ENCODE data around the gene TMEM186. TPM values are rescaled to one million over a fixed set of nuclear protein-coding genes. Genes with fewer than 3 reads are reported as not detected.

TMEM186 gene
- total and polyA plus RNA-seq, 8 donors = 8.8 to 15.6 (median 12.4) TPM

- DNase-seq = peak in 2 of 4 donors; percentile 19 to 40
- intact Hi-C loops (cut with DNase I) = no loop called here
- Histone ChIP-seq H3K27ac (no peak overlapping the region), H3K27me3 (no peaks in the 10 kb centered on the region), H3K4me3 (no peak overlapping the region), H3K9me3 (no peaks in the 10 kb centered on the region), H3K4me1 (no peaks in the 10 kb centered on the region), H3K36me3 (peaks cover 0 to 44% of the 10 kb centered on the region in 2 donors)
- no peak for TF ChIP-seq CTCF (IDR thresholded peaks at IDR 0.05)
- ATAC-seq = peak; percentile 83
Observed at GRCh38 chr16:8776129-8776584, 21.3 kb downstream of the TMEM186 start.

- Histone ChIP-seq H3K4me3 (no peak overlapping the region), H3K9me3 (no peaks in the 10 kb centered on the region), H3K27me3 (no peaks in the 10 kb centered on the region), H3K27ac (no peak overlapping the region), H3K36me3 (peaks cover 0 to 44% of the 10 kb centered on the region in 2 donors), H3K4me1 (no peaks in the 10 kb centered on the region)
- intact Hi-C loops (cut with DNase I) = no loop called here
- DNase-seq (no peak), ATAC-seq (no peak)
- no peak for TF ChIP-seq CTCF (IDR thresholded peaks at IDR 0.05)
Observed at GRCh38 chr16:8775359-8775758, 22.1 kb downstream of the TMEM186 start.

GRCh38 chr16:8774208-8774607, 23.2 kb downstream of the TMEM186 start:
- Histone ChIP-seq H3K4me3 (no peak overlapping the region), H3K36me3 (peaks cover 0 to 45% of the 10 kb centered on the region in 2 donors), H3K9me3 (no peaks in the 10 kb centered on the region), H3K27ac (no peak overlapping the region), H3K4me1 (no peaks in the 10 kb centered on the region), H3K27me3 (no peaks in the 10 kb centered on the region)
- no peak for ATAC-seq
- no peak for DNase-seq
- intact Hi-C loops (cut with DNase I) = no loop called here
- no peak for TF ChIP-seq CTCF (IDR thresholded peaks at IDR 0.05)

- Histone ChIP-seq H3K36me3 (peaks cover 0 to 47% of the 10 kb centered on the region in 2 donors), H3K4me1 (no peaks in the 10 kb centered on the region), H3K9me3 (no peaks in the 10 kb centered on the region), H3K27me3 (no peaks in the 10 kb centered on the region), H3K4me3 (no peak overlapping the region), H3K27ac (no peak overlapping the region)
- ATAC-seq (no peak), DNase-seq (no peak)
- intact Hi-C loops (cut with DNase I) = no loop called here
- no peak for TF ChIP-seq CTCF (IDR thresholded peaks at IDR 0.05)
Observed at GRCh38 chr16:8773537-8773936, 23.9 kb downstream of the TMEM186 start.

GRCh38 chr16:8768692-8769091, 28.7 kb downstream of the TMEM186 start:
- no peak for TF ChIP-seq CTCF (IDR thresholded peaks at IDR 0.05)
- intact Hi-C loops (cut with DNase I) = no loop called here
- H3K9me3 ChIP-seq = no peaks in the 10 kb centered on the region
- peaks cover 0 to 25% of the 10 kb centered on the region in 2 donors for H3K36me3 ChIP-seq
- H3K27me3 ChIP-seq = no peaks in the 10 kb centered on the region
- H3K27ac ChIP-seq = no peak overlapping the region
- no peak for DNase-seq
- no peak for ATAC-seq
- H3K4me1 ChIP-seq = no peaks in the 10 kb centered on the region
- no peak overlapping the region for H3K4me3 ChIP-seq
